Activated T-helper 1 cell treated with anti-CD3 and anti-CD28 coated beads, Interleukin-12 subunit alpha, Interleukin-12 subunit beta, Interleukin-2, Interleukin-4 antibody, amounts not matched to agents 30 ng/mL and 10 ng/mL and 1 ng/mL, durations not matched to agents 14 hours and 24 hours and 36 hours (primary cell): ENCODE results near the gene UNG. TPM values are rescaled to one million over a fixed set of nuclear protein-coding genes. Genes with fewer than 3 reads are reported as not detected.
"Not testable (repeated sequence)": the region's sequence is repeated elsewhere in the genome, so short reads cannot be mapped to it uniquely, and the experiment has no call there.

Source experiments
- DNase-seq: peaks from one replicate; pipeline ENCODE4 v3.0.0; 2021; ENCODE audit warnings: low spot score
- H3K27ac Mint-ChIP-seq: one replicate; pipeline ENCODE4 v1.8.0; 2021; ENCODE audit warnings: mild to moderate bottlenecking, mixed read lengths
- H3K27me3 Mint-ChIP-seq: one replicate; pipeline ENCODE4 v1.8.0; 2022; ENCODE audit warnings: mild to moderate bottlenecking, moderate library complexity, mixed read lengths; ENCODE audit not compliant: insufficient read depth
- H3K36me3 Mint-ChIP-seq: one replicate; pipeline ENCODE4 v1.8.0; 2021; ENCODE audit warnings: low read depth, mixed read lengths
- H3K4me1 Mint-ChIP-seq: one replicate; pipeline ENCODE4 v1.8.0; 2021; ENCODE audit warnings: low read depth, mixed read lengths
- H3K4me3 Mint-ChIP-seq: one replicate; pipeline ENCODE4 v1.8.0; 2021; ENCODE audit warnings: mild to moderate bottlenecking, moderate library complexity, mixed read lengths
- H3K9me3 Mint-ChIP-seq: one replicate; pipeline ENCODE4 v1.8.0; 2021; ENCODE audit warnings: mixed read lengths
- intact Hi-C: fragments of 100-400 bp; cut with micrococcal nuclease; formaldehyde crosslinking; loops from one replicate; pipeline ENCODE4 v1.15.1; 2024
- total RNA-seq: library from RNA; stranded (reverse); gene quantifications from 2 replicates; pipeline ENCODE4 v1.2.3, GENCODE V29; 2022

Gene UNG
- total RNA-seq, result 95.8 and 102 TPM in 2 replicates

DNA sequence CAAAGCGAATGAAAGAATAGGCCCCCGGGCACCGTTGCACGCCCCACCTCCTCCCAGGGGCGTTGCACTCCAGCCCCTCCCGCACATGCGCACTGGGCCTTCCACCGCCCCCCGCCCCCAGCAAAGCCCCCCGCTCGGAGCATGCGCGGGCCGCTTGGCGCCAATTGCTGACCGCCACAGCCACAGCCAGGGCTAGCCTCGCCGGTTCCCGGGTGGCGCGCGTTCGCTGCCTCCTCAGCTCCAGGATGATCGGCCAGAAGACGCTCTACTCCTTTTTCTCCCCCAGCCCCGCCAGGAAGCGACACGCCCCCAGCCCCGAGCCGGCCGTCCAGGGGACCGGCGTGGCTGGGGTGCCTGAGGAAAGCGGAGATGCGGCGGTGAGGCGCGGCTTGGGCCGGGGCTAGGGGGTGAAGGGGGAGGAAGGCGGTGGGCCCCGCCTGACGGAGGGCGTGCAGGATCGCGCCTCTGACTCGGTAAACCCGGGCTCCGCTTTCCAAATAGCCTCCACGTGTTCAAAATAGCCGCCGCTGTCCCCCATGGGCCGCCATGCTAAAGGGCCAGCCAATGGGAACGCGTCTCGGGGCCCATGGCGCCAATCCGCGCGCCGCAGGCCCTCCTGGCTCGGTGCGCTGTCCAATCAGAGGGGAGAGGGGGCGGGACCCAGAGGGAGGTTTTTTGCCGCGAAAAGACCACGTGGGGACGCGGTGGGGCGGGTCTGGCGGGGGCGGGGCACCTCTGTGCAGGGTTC is at the start of gene UNG:
TSS of gene UNG (plus strand) at position 163 of the 748 bp plus-strand sequence. CDS start at position 246, 83 bp downstream.
- Mint-ChIP-seq H3K27ac (peak within 1 kb of the TSS; percentile 90), H3K36me3 (peaks cover 26% of the 10 kb centered on the region), H3K4me3 (peak within 1 kb of the TSS; percentile 93), H3K4me1 (peaks cover 39% of the 10 kb centered on the region), H3K27me3 (no peaks in the 10 kb centered on the region), H3K9me3 (no peaks in the 10 kb centered on the region)
- intact Hi-C loops, result loop anchor here (1.0 to 5.0 kb wide), 7 partner anchors 14 to 615 kb away; partner anchors contain the start of genes FAM222A, SSH1 and USP30
- DNase-seq, result peak; percentile 94

DNA sequence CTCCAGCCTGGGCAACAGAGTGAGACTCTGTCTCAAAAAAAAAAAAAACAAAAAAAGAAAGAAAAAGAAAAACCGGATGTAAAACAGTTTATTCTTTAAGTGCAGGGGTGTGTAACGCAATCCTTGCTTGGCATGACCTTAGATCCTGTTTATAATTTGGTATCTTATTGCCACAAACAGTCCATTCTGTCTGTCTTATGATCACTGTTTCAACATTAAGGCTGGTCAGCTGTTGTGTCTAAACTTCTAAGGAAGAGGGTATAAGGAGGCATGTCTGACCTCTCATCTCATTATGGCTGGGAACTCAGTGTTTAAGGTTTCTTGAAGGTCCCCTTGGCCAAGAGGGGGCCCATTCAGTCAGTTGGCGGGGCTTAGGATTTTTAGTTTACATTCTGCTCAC is 48.7 kb upstream of the UNG start:
- intact Hi-C loops, H3K36me3 Mint-ChIP-seq, H3K4me1 Mint-ChIP-seq, DNase-seq, H3K27me3 Mint-ChIP-seq, H3K4me3 Mint-ChIP-seq, H3K27ac Mint-ChIP-seq, H3K9me3 Mint-ChIP-seq: not testable (repeated sequence)

DNA sequence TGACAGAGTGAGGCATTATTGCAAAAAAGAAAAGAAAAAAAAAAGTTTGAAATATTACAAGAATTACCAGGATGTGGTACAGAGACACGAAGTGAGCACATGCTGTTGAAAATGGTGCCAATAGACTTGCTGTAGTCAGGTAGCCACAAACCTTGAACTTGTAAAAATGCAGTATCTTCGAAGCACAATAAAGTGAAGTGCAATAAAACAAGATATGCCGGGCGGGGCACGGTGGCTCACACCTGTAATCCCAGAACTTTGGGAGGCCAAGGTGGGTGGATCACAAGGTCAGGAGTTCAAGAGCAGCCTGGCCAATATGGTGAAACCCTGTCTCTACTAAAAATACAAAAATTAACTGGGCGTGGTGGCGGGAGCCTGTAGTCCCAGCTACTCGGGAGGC is 47.6 kb upstream of the UNG start:
- H3K4me1 Mint-ChIP-seq, result peaks cover 19% of the 10 kb centered on the region
- intact Hi-C loops, result loop anchor here (5.0 to 10.0 kb wide), 3 partner anchors 222 to 425 kb away; partner anchors contain the start of genes KCTD10, SELPLG and UBE3B
- not testable (repeated sequence) for DNase-seq, H3K36me3 Mint-ChIP-seq, H3K27ac Mint-ChIP-seq, H3K27me3 Mint-ChIP-seq, H3K9me3 Mint-ChIP-seq, H3K4me3 Mint-ChIP-seq

GRCh38 chr12:109052097-109052413 is 45.3 kb upstream of the UNG start:
- H3K4me1 Mint-ChIP-seq, result peaks cover 19% of the 10 kb centered on the region
- peaks cover 3% of the 10 kb centered on the region for H3K36me3 Mint-ChIP-seq
- H3K27me3 Mint-ChIP-seq, result no peaks in the 10 kb centered on the region
- intact Hi-C loops, result loop anchor here (1.0 to 10.0 kb wide), 6 partner anchors 46 to 423 kb away; partner anchors contain the start of genes KCTD10, SELPLG and UBE3B
- H3K4me3 Mint-ChIP-seq, result peak overlapping the region; percentile 92
- no peak for DNase-seq
- H3K27ac Mint-ChIP-seq, result peak overlapping the region; percentile 92
- no peaks in the 10 kb centered on the region for H3K9me3 Mint-ChIP-seq

- no peaks in the 10 kb centered on the region for H3K27me3 Mint-ChIP-seq
- peaks cover 3% of the 10 kb centered on the region for H3K36me3 Mint-ChIP-seq
- H3K9me3 Mint-ChIP-seq, result no peaks in the 10 kb centered on the region
- peak within 1 kb of the TSS; percentile 92 for H3K27ac Mint-ChIP-seq
- intact Hi-C loops, result loop anchor here (1.0 to 10.0 kb wide), 11 partner anchors 41 to 537 kb away; partner anchors contain the start of genes ALKBH2, FICD, ISCU and KCTD10
- peaks cover 19% of the 10 kb centered on the region for H3K4me1 Mint-ChIP-seq
- peak within 1 kb of the TSS; percentile 92 for H3K4me3 Mint-ChIP-seq
- peak; percentile 77 for DNase-seq
Measured at GRCh38 chr12:109052414-109053323, 44.7 kb upstream of the UNG start, which contains the start of gene USP30. TSS of gene USP30 (plus strand) at chr12:109052576. CDS start at chr12:109052679, 103 bp downstream.

- H3K27me3 Mint-ChIP-seq, result no peaks in the 10 kb centered on the region
- no peaks in the 10 kb centered on the region for H3K9me3 Mint-ChIP-seq
- H3K27ac Mint-ChIP-seq, result peak overlapping the region; percentile 92
- peaks cover 5% of the 10 kb centered on the region for H3K36me3 Mint-ChIP-seq
- peak overlapping the region; percentile 92 for H3K4me3 Mint-ChIP-seq
- intact Hi-C loops, result loop anchor here (1.0 to 10.0 kb wide), 10 partner anchors 33 to 538 kb away; partner anchors contain the start of genes ALKBH2, FICD, ISCU and KCTD10
- peak; percentile 28 for DNase-seq
- H3K4me1 Mint-ChIP-seq, result peaks cover 19% of the 10 kb centered on the region
Measured at GRCh38 chr12:109053382-109054123, 43.8 kb upstream of the UNG start.

- Mint-ChIP-seq H3K4me3 (peak overlapping the region; percentile 92), H3K4me1 (peaks cover 19% of the 10 kb centered on the region), H3K27ac (peak overlapping the region; percentile 92)
- H3K27me3 Mint-ChIP-seq, DNase-seq, H3K36me3 Mint-ChIP-seq, H3K9me3 Mint-ChIP-seq: not testable (repeated sequence)
- intact Hi-C loops, result loop anchor here (1.0 to 10.0 kb wide), 4 partner anchors 34 to 422 kb away; partner anchors contain the start of genes KCTD10, SELPLG and UBE3B
Measured at GRCh38 chr12:109054124-109054513, 43.3 kb upstream of the UNG start.

DNA sequence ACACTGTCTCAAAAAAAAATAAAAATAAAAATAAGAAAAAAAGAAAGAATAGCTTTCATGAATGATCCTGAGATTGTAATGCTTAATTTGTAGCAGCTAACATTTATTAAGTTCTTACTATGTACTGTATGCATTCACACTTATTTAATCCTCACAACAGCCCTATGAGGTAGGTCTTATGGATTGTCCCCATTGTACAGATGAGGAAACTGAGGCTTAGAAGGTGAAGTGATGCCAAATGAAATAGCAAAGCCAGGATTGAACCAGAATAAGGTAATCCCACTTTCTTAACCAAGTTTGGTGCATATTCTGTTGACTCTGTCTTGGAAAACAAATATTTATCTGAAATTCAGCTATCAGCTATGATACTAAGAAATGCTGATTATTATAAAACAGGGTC is 42.9 kb upstream of the UNG start:
- H3K4me1 Mint-ChIP-seq, result peaks cover 19% of the 10 kb centered on the region
- H3K27me3 Mint-ChIP-seq, result no peaks in the 10 kb centered on the region
- no peak overlapping the region for H3K27ac Mint-ChIP-seq
- no peaks in the 10 kb centered on the region for H3K9me3 Mint-ChIP-seq
- H3K36me3 Mint-ChIP-seq, result peaks cover 5% of the 10 kb centered on the region
- no peak overlapping the region for H3K4me3 Mint-ChIP-seq
- no peak for DNase-seq
- intact Hi-C loops, result loop anchor here (1.0 to 10.0 kb wide), 4 partner anchors 34 to 422 kb away; partner anchors contain the start of genes KCTD10, SELPLG and UBE3B

DNA sequence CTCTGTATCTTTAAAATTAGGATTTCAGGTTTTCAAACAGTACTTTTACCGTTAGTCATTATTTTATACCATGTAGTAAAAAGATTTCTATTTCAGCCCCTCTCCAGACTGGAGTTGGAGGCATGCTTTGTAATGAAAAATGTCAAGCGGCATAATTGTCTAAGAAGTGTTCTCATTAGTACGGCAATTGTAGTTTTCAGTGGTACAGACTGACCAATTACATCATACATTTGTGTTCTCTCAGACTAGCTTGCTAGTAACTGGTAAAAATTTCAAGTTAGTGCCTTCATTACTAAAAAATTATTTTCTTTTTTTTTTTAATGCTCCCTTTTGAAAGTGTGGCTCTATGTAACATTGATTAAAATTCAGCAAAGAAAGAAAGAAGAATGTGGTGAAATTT is 40.5 kb upstream of the UNG start:
- Mint-ChIP-seq H3K27ac (no peak overlapping the region), H3K27me3 (no peaks in the 10 kb centered on the region), H3K36me3 (peaks cover 5% of the 10 kb centered on the region), H3K4me1 (peaks cover 18% of the 10 kb centered on the region), H3K9me3 (no peaks in the 10 kb centered on the region), H3K4me3 (no peak overlapping the region)
- intact Hi-C loops, result loop anchor here (10.0 kb wide), 1 partner anchor 418 kb away; the partner anchor contains the start of genes KCTD10 and UBE3B
- no peak for DNase-seq

DNA sequence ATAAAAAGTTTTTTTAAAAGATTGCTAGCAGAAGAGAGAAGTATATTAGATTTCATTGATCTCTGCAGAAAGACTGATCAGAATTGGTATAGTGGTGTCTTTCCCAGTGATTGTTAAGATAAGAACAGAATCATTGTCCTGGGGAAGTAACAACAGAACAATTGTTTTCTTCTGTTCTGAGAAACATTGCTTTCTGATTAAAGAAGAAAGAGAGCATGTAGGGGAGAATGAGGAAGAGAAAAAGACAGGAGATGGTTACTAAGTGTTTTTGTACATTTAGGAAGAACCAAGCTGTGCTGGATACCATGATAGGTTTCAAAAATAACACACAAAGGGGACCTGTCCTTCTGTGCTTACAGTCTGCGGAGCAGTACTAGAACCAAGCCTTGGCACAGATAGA is 40.0 kb upstream of the UNG start:
- no peak overlapping the region for H3K4me3 Mint-ChIP-seq
- peaks cover 13% of the 10 kb centered on the region for H3K4me1 Mint-ChIP-seq
- no peak for DNase-seq
- no peaks in the 10 kb centered on the region for H3K27me3 Mint-ChIP-seq
- H3K9me3 Mint-ChIP-seq, result no peaks in the 10 kb centered on the region
- peaks cover 1% of the 10 kb centered on the region for H3K36me3 Mint-ChIP-seq
- intact Hi-C loops, result loop anchor here (10.0 kb wide), 1 partner anchor 417 kb away; the partner anchor contains the start of genes KCTD10 and UBE3B
- no peak overlapping the region for H3K27ac Mint-ChIP-seq

DNA sequence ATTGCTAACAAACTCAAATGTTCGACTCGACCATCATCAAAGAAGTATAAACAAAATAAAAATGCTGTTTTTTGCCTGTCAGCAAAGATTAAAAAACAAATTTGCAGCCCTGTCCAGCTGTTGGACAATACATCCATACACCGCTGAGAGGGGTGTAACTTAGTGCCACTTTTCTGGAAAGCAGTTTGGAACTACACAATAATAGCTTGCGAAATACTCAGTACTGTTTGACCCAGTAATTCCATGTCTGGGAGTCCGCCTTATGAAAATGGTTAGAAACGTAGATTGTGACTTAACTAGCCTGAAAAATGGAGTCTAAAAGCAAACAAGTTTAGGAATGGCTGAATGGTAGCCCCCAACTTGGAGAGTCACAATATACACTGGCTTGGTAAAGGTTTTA is 38.6 kb upstream of the UNG start:
- no peak for DNase-seq
- H3K4me1 Mint-ChIP-seq, result peaks cover 9% of the 10 kb centered on the region
- H3K27me3 Mint-ChIP-seq, result no peaks in the 10 kb centered on the region
- H3K27ac Mint-ChIP-seq, result no peak overlapping the region
- intact Hi-C loops, result loop anchor here (10.0 kb wide), 1 partner anchor 416 kb away; the partner anchor contains the start of genes KCTD10 and UBE3B
- no peak overlapping the region for H3K4me3 Mint-ChIP-seq
- H3K36me3 Mint-ChIP-seq, result peaks cover 1% of the 10 kb centered on the region
- no peaks in the 10 kb centered on the region for H3K9me3 Mint-ChIP-seq

- Mint-ChIP-seq H3K4me1 (no peaks in the 10 kb centered on the region), H3K4me3 (no peak overlapping the region), H3K27ac (no peak overlapping the region), H3K27me3 (no peaks in the 10 kb centered on the region), H3K36me3 (peaks cover 4% of the 10 kb centered on the region), H3K9me3 (no peaks in the 10 kb centered on the region)
- intact Hi-C loops, result no loop called here
- no peak for DNase-seq
Measured at GRCh38 chr12:109064143-109064542, 33.3 kb upstream of the UNG start.
